HG03439 (cell line): ENCODE data around the gene AKAP9.
"Not testable (repeated sequence)": the region's sequence is repeated elsewhere in the genome, so short reads cannot be mapped to it uniquely, and the experiment has no call there.

Experiments
- ATAC-seq: cut with Tn5 transposase; IDR thresholded peaks from one replicate; pipeline ENCODE4 v1.9.1; 2021; ENCODE audit warnings: mild to moderate bottlenecking, moderate library complexity; ENCODE audit not compliant: unreplicated experiment

The AKAP9 gene

DNA sequence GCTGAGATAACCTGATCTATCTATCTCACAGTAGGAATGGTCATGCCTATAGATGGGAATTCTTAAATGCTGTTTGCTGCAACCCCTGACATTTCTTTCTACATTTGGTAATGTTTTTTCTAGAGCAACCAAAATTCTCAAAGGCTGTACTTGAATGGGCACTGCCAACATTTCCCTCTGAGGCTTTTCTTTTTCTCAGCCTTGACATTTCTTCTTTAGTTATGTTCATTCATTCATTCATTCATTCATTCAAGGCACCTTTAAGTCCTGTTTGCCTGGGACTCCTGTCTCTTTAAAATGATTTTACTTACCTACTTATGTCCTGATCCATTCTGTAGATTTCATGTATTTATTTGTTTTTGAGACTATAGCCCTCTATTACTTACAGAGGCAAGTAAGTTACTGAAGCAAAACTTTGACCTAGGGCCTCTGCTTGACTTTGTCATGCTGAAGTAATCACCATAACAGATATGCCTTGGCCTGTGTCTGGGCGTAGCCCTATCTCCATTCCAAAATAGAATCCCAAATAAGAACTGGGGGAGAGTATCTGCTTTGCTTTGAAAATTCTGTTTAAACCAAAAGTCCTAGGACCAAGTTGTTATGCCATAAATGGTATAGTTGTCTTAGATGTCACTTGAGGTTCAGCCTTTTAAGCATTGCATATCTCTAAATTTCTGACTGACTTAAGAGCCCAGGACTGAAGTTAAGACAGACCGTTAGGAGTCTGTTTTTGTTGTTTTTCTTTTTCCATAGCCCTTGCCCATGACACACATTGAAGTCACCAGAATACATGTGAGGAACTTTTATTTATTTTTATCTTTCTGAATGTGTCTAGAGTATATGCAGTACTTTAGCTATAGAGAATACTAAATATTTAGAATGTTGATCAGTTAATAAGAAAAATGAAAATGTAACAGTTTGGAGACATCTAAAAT is 59.2 kb downstream of the AKAP9 start:
- no peak for ATAC-seq

DNA sequence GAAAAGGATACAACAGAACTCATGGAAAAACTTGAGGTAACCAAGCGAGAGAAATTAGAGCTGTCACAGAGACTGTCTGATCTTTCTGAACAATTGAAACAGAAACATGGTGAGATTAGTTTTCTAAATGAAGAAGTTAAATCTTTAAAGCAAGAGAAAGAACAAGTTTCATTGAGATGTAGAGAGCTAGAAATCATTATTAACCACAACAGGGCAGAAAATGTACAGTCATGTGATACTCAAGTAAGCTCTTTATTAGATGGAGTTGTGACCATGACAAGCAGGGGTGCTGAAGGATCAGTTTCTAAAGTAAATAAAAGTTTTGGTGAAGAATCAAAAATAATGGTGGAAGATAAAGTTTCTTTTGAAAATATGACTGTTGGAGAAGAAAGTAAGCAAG is 62.1 kb downstream of the AKAP9 start:
- peak; percentile 56 for ATAC-seq

DNA sequence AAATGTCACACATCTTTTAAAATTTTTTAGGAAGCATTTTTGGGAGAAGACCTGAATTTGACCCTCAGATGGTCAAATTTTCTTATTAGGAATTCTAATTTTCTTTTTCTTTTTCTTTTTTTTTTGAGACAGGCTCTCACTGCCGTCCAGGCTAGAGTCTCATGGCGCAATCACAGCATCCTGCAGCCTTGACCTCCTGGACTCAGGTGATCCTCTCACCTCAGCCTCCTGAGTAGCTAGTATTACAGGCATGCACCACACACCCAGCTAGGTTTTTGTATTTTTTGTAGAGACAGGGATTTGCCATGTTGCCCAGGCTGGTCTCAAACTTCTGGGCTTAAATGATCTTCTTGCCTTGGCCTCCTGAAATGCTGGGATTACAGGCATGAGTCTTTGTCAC is 65.4 kb downstream of the AKAP9 start:
- ATAC-seq, result no peak

DNA sequence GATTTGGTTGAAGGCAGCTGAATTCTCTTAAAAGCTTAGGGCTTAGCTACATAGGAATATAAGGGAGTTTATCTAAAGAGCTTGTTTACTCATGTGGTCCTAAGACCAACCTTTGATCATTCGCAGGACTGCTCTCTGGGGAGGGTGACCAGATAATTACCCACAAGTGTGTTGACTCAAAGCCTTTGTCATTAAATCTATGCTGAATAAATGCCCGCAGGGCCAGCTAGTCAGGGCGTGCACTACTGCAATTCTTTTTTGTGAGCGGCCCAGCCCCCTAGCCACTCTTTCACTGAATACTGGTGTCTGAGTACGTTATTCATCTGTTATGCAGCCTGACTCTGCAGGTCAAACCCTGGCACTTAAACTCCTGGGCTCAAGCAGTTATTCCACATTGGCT is 69.6 kb downstream of the AKAP9 start:
- no peak for ATAC-seq

DNA sequence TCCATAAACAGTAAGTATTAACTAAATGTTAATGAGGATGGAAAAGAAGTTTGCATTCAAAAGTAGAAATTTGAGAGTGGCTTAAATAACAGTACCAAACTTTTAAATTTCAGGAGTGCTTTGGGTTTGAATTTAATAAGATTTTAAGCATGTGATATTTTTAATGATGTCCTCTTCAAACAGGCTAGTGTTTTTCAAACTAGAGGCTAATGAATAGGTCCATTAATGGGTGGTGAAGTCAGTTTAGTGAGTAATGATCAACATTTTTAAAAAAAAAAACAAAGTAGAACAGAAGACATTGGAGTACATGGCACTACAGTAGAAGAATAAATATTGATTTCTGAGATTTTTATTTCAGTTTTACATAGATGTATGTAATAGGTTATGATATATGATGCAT is 72.9 kb downstream of the AKAP9 start:
- ATAC-seq, result no peak

DNA sequence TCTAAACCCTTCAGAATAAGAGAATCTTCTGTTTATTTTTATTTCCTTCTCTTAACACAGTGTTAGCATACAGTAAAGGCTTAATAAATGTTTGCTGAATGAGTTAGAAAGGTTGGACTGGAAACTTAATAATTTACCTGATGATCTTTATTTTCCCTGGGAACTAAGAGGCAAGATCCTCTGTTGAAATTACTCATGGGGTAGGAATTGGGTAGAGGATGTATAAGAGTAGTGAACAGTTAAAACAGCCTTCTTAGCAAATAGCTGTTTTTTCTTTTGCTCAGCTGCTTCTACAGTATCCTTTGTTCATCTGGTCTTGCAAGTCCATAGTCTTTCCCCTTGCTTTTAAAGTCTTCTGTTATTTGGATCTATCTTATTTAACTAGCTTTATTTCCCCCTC is 80.0 kb downstream of the AKAP9 start:
- no peak for ATAC-seq

DNA sequence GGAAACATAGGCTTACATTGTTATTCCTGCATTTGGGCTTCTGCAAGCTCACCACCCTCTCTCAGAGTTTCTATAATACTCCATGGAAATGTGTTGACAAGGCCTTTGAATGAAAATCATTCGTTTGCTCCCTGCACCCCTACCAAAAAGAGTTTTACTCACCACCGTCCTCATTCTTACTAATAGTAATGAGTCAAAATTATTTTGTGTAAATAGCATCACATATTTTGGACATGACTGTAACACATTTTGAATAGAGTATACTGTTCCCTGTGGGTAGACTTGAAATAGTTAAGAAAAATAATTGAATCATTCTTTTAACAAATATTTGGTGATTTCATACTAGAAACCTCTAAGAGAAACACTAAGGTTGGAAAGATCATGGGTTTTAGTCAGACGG is 84.6 kb downstream of the AKAP9 start:
- ATAC-seq, result no peak

DNA sequence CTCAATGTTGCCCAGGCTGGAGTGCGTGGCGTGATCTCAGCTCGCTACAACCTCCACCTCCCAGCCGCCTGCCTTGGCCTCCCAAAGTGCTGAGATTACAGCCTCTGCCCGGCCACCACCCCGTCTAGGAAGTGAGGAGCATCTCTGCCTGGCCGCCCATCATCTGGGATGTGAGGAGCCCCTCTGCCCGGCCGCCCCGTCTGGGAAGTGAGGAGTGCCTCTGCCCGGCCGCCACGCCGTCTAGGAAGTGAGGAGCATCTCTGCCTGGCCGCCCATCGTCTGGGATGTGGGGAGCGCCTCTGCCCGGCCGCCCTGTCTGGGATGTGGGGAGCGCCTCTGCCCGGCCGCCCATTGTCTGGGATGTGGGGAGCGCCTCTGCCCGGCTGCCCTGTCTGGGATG is 86.0 kb downstream of the AKAP9 start:
- ATAC-seq, result not testable (repeated sequence)

DNA sequence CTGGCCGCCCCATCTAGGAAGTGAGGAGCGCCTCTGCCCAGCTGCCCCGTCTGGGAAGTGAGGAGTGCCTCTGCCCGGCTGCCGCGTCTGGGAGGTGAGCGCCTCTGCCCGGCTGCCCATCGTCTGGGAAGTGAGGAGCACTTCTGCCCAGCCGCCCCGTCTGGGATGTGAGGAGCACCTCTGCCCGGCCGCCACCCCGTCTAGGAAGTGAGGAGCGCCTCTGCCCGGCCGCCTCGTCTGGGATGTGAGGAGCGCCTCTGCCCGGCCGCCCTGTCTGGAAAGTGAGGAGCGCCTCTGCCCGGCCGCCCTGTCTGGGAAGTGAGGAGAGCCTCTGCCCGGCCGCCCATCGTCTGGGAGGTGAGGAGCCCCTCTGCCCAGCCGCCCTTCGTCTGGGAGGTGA is 86.5 kb downstream of the AKAP9 start:
- ATAC-seq, result not testable (repeated sequence)

DNA sequence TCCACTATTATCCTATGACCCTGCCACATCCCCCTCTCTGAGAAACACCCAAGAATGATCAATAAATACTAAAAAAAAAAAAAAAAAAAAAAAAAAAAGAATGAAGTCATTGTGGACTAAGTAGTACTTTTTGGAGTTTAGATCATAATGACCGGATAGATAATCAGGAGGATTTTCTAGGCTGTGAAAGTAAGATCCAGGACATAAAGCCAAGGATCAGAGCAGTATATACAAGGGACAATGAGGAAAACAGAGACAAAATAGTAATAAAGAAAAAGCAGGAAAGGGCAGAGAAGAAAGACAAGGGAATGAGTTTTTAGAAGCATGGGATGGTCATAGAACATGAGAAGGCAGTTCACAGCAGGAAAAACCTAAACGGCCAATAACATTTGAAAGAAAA is 87.6 kb downstream of the AKAP9 start:
- no peak for ATAC-seq

DNA sequence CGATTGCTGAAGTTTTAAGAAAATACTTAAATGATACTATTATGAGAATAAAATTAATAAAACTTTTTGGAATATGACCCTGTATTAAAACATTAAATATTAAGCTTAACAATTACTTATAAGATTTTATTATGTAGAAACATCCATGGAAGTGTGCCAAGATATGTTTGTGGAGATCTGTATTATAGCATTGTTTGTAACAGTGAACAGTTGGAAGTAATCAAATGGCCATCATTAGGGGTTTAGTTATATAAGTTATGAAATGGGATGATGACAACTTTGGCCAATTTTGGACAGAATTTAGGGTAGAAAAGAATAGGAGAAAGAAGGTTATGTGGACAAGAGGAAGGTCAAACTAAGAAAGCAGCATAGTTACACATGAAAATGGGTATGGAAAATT is 88.0 kb downstream of the AKAP9 start:
- ATAC-seq, result no peak

DNA sequence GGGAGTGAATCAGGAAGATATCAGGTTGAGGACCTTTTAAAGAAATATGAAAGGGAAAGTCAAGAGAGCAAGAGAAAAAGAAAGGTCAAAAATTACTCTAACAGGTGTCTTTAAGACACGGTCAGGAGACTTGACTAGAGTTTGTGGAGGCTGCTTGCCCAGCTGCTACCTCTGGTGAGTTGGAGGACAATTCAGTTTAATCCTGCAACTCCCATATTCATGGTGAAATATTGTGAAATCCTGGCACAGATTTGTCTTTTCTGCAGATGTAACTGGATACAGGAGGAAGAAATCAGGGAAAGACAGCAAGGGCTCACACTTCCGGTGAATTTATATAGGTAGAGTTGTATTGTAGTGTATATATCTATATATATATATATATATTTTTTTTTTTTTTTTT is 93.5 kb downstream of the AKAP9 start:
- ATAC-seq, result no peak

DNA sequence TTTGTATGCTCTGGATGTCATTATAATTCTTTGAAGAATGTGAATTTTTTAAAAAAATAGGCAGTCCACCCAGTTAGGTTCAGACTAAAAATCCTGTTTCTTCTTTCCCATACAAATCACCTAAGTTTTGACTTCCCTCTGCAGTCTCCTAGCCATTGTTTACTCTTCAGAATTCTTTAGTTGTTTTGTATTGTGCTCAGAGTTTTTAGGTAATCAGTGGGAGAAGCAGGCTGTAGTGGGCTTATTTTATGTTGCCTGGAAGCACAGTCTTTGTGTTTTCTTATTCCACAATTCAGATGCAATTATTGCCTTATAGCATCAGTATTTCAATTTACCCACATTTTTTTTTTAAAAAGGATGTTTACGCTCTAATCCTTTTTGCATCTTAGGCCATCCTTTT is 94.9 kb downstream of the AKAP9 start:
- ATAC-seq, result no peak

DNA sequence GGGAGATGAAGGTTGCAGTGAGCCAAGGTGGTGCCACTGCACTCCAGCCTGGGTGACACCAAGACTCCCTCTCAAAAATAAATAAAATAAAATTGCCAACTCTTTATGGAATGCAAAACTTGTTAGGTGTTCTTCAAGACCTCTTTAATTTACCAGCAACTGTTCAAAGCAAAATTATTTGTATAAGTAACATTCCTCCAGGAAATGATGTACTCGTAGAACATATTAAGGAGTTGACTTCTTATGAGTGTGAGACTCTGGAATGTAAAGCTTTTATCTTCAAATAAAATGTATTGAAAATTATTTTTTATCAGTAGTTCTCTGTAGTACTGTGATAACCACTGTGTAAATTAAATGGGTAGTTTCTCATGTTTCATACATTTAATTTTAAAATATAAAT is 99.2 kb downstream of the AKAP9 start:
- ATAC-seq, result no peak

DNA sequence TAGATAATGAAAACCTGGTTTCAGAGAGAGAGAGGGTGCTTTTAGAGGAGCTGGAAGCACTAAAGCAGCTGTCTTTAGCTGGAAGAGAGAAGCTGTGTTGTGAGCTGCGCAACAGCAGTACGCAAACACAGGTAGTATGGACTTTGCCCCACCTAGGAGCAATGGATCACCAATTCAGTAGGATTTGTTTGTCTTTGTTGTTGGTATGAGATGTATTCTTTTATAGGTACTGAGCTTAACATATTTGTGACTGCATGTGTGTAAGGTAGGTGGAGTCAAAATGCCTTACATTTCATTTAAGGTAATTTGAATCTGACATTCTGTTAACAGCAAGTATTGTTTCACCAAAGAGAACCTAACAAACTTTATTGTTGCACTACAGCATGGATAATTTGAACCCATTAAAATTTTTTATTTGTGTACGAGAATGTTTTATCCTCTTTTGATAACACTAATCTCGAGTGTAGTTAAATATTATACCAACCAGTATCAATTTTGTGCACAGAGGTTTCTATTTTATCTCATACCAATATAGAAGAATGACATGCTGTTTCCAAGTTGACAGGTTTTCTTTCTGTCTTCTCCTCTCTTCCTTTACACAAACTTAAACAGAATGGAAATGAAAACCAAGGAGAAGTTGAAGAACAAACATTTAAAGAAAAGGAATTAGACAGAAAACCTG is 101.5 kb downstream of the AKAP9 start:
- no peak for ATAC-seq

DNA sequence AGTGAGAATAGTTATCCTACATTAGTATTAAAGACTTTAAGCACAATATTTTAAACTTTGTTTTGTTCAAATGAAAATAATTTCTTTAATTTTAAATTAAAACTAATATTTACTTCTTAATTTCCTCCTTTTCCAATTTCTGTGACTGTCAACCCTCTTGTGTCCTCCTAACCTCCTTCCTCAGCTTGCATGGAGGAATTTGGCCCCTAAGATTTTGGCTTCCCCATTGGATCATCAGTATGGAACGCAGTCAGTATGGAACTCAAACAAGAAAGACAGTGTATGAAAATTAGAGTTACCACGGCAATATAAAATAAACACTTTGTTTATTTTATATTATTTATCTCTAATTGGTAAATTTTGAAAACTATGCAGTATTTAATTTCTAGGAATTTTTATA is 102.4 kb downstream of the AKAP9 start:
- ATAC-seq, result no peak

DNA sequence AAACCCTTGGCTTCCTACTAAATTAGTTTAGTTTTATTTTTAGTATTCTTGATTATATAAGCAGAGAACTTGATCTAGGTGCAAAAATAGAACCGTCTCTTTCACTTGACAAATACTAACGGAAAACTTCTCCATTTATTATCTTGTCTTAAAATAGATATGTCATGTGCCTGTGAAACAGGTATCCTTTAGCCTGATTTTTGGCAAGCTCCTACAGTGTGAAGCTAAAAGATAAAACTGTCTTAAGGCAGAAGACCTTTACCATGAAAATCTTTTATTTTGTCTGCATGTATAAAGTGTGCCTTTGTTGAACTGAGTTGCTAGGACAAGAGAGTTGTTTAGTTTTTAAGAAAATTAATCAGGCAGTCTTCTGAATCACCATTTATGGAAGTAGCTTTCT is 103.0 kb downstream of the AKAP9 start:
- ATAC-seq, result no peak

DNA sequence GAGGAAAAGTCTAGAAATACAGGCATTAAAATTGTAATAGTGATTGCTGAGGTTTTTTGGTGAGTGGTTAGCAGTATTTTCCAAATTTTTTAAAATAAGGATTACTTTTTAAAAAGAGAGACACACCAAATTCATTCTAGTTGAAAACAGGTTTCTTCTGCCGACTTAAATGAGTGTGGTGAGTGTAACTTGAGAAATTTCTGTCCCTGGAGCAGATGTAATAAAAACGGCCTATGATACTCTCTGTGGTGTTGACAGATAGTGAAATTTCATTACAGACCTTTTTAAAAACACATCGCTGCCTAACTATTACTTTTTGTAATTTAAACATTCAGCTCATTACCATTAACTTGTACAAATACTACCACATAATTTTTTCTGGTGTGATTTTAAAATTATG is 103.5 kb downstream of the AKAP9 start:
- no peak for ATAC-seq

DNA sequence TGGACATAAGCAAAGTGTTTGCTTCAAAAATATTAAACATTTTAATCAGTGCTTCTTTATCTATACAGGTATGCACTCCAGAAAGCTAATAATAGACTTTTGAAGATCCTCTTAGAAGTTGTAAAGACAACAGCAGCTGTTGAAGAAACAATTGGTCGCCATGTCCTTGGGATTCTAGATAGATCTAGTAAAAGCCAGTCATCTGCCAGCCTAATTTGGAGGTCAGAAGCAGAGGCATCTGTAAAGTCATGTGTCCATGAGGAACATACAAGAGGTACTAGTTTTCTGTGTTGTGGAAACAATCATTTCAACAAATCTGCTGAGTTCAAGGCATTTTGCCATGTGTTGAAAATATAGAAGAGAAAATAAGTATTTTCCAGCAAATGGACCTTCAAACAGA is 104.3 kb downstream of the AKAP9 start:
- ATAC-seq, result no peak

DNA sequence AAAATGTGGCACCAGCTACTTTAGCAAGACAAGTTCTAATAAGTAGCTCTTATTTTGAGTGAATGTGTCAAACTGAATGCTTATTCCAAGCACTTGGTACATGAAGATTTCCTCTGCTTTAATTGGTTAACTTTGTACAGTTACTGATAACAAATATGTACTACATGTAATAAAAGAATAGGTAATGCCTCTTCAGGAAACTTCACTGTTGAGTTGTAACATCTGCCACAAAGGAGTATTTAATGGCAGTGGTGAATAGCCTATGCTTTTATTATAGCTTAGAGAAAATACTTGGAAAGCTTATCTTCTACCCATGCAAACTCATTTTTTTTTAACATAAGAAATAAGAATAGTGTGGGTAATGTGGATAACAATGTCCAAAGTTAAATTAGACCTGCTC is 111.0 kb downstream of the AKAP9 start:
- no peak for ATAC-seq

DNA sequence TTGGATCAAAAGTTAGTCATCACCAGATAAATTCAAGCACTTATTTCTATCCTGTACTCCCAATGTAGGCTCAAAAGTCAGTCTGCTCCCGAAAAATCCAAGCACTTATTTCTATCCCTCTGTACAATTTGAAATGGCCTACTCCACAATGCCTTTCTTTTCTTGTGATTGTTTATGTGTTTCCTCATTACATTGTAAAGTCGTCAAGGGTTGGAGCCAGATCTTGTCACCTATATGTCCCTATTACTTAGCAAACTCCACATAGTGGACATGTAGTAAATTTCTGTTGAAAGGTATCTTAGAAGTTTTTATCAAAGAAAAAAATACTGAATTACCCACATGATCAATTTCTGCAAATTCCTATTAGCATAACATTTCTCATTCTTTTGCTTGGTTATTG is 111.5 kb downstream of the AKAP9 start:
- ATAC-seq, result no peak

DNA sequence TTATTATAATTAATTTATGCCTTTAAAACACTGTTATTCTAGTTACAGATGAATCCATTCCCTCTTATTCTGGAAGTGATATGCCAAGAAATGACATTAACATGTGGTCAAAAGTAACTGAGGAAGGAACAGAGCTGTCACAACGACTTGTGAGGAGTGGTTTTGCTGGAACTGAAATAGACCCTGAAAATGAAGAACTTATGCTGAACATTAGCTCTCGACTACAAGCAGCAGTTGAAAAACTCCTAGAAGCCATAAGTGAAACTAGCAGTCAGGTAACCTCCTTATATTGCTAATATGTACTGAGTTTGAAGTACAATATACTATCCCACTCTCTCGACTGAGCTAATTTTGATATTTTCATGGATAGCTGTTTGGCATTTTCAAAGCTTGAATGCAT is 112.0 kb downstream of the AKAP9 start:
- ATAC-seq, result no peak
